ENCODE results near the gene ATP10A. TPM values are rescaled to one million over a fixed set of nuclear protein-coding genes. Genes with fewer than 3 reads are reported as not detected.

ATP10A gene
- total and polyA plus RNA-seq, 2 donors from 2014 or later, result 4.0 to 6.8 TPM

- Histone ChIP-seq H3K36me3 (ENCODE audit: control insufficient read depth in 2 of 3, insufficient read depth in 3 of 3, low read length in 3 of 3) (no peaks in the 10 kb centered on the region), H3K9ac (ENCODE audit: low read length in 3 of 3) (no peak overlapping the region)
- DNase-seq, result no peak
Observed at GRCh38 chr15:25879438-25879837, 16.3 kb upstream of the ATP10A start.

GRCh38 chr15:25877681-25878080, 14.6 kb upstream of the ATP10A start:
- no peak overlapping the region for H3K4me3 ChIP-seq (ENCODE audit: low read length in 3 of 3)
- no peaks in the 10 kb centered on the region for H3K4me1 ChIP-seq (ENCODE audit: control insufficient read depth in 2 of 3, insufficient read depth in 2 of 3, low read depth in 1 of 3, low read length in 3 of 3)
- H3K27me3 ChIP-seq (ENCODE audit: control insufficient read depth, insufficient read depth, low read length), result no peaks in the 10 kb centered on the region
- intact Hi-C loops (cut with DNase I), result no loop called here
- FAIRE-seq, result no peak
- no peak for TF ChIP-seq CTCF (IDR thresholded peaks at IDR 0.05; ENCODE audit: borderline replicate concordance, extremely low read depth, insufficient read depth)
- no peaks in the 10 kb centered on the region for H3K36me3 ChIP-seq (ENCODE audit: control insufficient read depth in 2 of 3, insufficient read depth in 3 of 3, low read length in 3 of 3)
- no peak overlapping the region for H3K27ac ChIP-seq (ENCODE audit: low read depth in 2 of 2, low read length in 2 of 2)
- H3K9me3 ChIP-seq (ENCODE audit: control insufficient read depth in 2 of 3, insufficient read depth in 1 of 3, low read length in 3 of 3), result no peaks in the 10 kb centered on the region
- H3K9ac ChIP-seq (ENCODE audit: low read length in 3 of 3), result no peak overlapping the region
- DNase-seq, result no peak

More at GRCh38 chr15:25879438-25879837, 16.3 kb upstream of the ATP10A start:
- Histone ChIP-seq H3K9me3 (ENCODE audit: control insufficient read depth in 2 of 3, insufficient read depth in 1 of 3, low read length in 3 of 3) (no peaks in the 10 kb centered on the region), H3K27me3 (ENCODE audit: control insufficient read depth, insufficient read depth, low read length) (no peaks in the 10 kb centered on the region), H3K27ac (ENCODE audit: low read depth in 2 of 2, low read length in 2 of 2) (no peak overlapping the region), H3K4me3 (ENCODE audit: low read length in 3 of 3) (no peak overlapping the region), H3K4me1 (ENCODE audit: control insufficient read depth in 2 of 3, insufficient read depth in 2 of 3, low read depth in 1 of 3, low read length in 3 of 3) (no peaks in the 10 kb centered on the region)
- FAIRE-seq, result no peak
- no peak for TF ChIP-seq CTCF (IDR thresholded peaks at IDR 0.05; ENCODE audit: borderline replicate concordance, extremely low read depth, insufficient read depth)
- intact Hi-C loops (cut with DNase I), result no loop called here

- no peak for FAIRE-seq
- no peaks in the 10 kb centered on the region for H3K4me1 ChIP-seq (ENCODE audit: control insufficient read depth in 2 of 3, insufficient read depth in 2 of 3, low read depth in 1 of 3, low read length in 3 of 3)
- no peak overlapping the region for H3K9ac ChIP-seq (ENCODE audit: low read length in 3 of 3)
- no peak for TF ChIP-seq CTCF (IDR thresholded peaks at IDR 0.05; ENCODE audit: borderline replicate concordance, extremely low read depth, insufficient read depth)
- no peak overlapping the region for H3K27ac ChIP-seq (ENCODE audit: low read depth in 2 of 2, low read length in 2 of 2)
- no peaks in the 10 kb centered on the region for H3K9me3 ChIP-seq (ENCODE audit: control insufficient read depth in 2 of 3, insufficient read depth in 1 of 3, low read length in 3 of 3)
- no peaks in the 10 kb centered on the region for H3K36me3 ChIP-seq (ENCODE audit: control insufficient read depth in 2 of 3, insufficient read depth in 3 of 3, low read length in 3 of 3)
- no peak for DNase-seq
- intact Hi-C loops (cut with DNase I), result no loop called here
- no peak overlapping the region for H3K4me3 ChIP-seq (ENCODE audit: low read length in 3 of 3)
- no peaks in the 10 kb centered on the region for H3K27me3 ChIP-seq (ENCODE audit: control insufficient read depth, insufficient read depth, low read length)
Observed at GRCh38 chr15:25876231-25877140, 13.4 kb upstream of the ATP10A start.
